Stimulated activated CD8-positive, alpha-beta memory T cell treated with anti-CD3 and anti-CD28 coated beads, Interleukin-2, amount 100 ng/mL, for 48 hours (primary cell): Measurements from ENCODE around the gene CTDNEP1.
A peak's percentile ranks its signal among the peaks of the same experiment; 100 is the strongest.

Source experiments
- DNase-seq, 2 donors: peaks; one replicate each; pipeline ENCODE4 v3.0.0-alpha.2; 2020; ENCODE audit warnings: low read depth in 2 of 2

Gene CTDNEP1

GRCh38 chr17:7215136-7215638 is 36.3 kb downstream of the CTDNEP1 start:
- no peak for DNase-seq

GRCh38 chr17:7214300-7215135 is 37.0 kb downstream of the CTDNEP1 start:
- DNase-seq: peak; percentile 100

- no peak for DNase-seq
These were observed 37.6 kb downstream of the CTDNEP1 start for GRCh38 chr17:7213895-7214299.

- no peak for DNase-seq
These were observed 39.9 kb downstream of the CTDNEP1 start for GRCh38 chr17:7211491-7212273.

- DNase-seq: no peak
These were observed 42.6 kb downstream of the CTDNEP1 start for GRCh38 chr17:7208754-7209460.

- no peak for DNase-seq
These were observed 43.4 kb downstream of the CTDNEP1 start for GRCh38 chr17:7208027-7208571.

- DNase-seq: no peak
These were observed 44.2 kb downstream of the CTDNEP1 start for GRCh38 chr17:7207120-7208001.

GRCh38 chr17:7205561-7205960 is 46.0 kb downstream of the CTDNEP1 start:
- no peak for DNase-seq

GRCh38 chr17:7204828-7205461 is 46.6 kb downstream of the CTDNEP1 start:
- peak; percentile 90 to 91 for DNase-seq

- DNase-seq: no peak
These were observed 47.2 kb downstream of the CTDNEP1 start for GRCh38 chr17:7204336-7204735.

- no peak for DNase-seq
These were observed 48.1 kb downstream of the CTDNEP1 start for GRCh38 chr17:7203391-7203790.

GRCh38 chr17:7196651-7197401 is 54.7 kb downstream of the CTDNEP1 start:
- no peak for DNase-seq

- DNase-seq: no peak
These were observed 55.6 kb downstream of the CTDNEP1 start for GRCh38 chr17:7195971-7196370.
